NK-92 treated with Interleukin-12 subunit alpha and Interleukin-12 subunit beta, amount 100 ng/mL, for 24 hours (cell line): Measurements from ENCODE around the gene MXRA8.
A peak's percentile ranks its signal among the peaks of the same experiment; 100 is the strongest.
"Not testable (repeated sequence)": the region's sequence is repeated elsewhere in the genome, so short reads cannot be mapped to it uniquely, and the experiment has no call there.

Experiments used
- DNase-seq: peaks from one replicate; lab custom pipeline; 2025; lab: John Stamatoyannopoulos, UW

Gene MXRA8

DNA sequence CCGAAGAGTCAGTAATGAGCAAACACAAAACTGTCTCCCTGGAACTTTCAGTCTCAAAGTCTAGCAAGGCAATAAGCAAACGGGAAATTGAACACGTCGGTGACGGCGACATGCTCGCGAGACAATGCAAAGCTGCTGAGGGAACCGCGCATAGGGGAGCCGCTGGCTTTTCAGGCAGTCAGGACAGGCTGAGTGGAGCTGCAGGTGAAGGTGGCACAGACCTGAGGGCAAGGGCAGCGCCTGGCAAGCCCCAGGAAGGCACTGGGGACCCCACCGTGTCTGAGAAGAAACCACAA is 38.8 kb downstream of the MXRA8 start:
- DNase-seq = no peak

DNA sequence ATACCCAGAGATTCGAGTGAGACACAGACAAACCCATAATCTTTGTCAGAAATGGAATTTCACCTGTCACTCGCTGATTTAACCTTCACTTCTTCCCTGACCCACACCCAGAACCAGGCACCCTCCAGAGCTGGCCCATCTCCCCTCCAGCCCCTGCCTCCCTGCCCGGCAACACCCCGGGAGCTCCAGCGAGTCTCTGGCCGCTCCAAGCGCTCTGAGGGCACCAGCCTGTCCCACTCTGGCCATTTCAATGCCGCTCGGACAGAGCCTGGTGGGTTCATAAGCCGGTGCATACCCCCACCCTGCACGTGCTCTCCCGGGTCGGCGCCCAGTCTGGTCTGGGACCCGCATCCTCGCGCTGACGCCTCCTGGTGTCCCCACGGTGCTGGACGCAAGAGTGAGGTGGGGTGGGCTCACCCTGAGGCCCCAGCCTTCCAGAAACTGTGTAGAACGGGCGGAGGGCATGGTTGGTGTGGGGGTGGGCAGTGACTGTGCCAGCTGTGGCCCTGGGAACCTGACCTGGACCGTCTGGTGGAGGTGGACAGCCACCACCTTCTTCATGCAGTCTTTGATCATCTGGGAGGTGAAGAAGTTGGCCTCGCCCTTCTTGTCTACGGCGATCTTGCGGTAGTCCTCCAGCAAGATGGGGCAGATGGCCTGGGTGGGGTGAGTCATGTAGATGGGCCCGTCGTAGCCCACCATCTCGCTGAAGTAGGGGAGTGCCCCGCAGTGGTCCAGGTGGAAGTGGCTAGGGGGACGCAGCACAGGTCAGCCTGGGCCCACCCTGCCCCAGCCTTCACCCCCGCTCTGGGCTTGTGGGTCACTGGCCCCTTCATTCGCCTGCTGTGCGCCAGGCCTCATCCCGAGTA is 39.3 kb downstream of the MXRA8 start:
- DNase-seq = no peak

DNA sequence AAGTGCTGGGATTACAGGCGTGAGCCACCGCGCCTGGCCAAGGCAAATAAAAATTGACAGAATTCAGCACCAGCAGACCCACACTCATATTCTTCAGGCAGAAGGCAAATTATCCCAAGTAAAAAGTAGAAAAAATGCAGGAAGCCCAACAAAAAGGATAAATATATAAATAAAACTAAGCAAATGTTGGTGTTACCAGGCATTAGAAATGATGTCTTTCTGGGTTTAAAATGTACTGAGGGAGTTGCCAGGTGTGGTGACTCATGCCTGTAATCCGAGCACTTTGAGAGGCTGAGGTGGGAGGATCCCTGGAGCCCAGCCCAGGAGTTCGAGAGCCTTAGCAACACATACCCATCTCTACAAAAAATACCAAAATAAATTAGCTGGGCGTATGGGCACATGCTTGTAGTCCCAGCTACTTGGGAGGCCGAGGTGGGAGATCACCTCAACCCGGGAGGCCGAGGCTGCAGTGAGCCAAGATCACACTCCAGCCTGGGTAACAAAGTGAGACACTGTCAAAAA is 40.2 kb downstream of the MXRA8 start:
- no peak for DNase-seq

DNA sequence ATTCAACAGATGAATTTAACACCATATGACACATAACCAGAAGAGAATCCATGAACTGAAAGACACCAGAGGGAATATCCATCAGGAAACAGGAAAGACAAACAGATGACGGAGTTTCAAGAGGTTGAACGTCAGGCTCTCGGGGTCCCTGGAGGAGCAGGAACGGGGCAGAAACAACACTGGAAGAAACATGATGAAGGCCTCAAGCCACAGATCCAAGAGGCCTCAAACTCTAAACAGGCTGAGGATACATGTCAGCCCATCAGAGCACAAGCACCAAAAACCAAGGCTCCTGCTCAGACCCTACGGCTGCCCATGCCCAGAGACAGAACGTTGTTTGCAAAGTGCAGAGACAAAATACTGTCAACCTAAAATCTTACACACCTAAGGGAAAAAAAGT is 40.9 kb downstream of the MXRA8 start:
- no peak for DNase-seq

DNA sequence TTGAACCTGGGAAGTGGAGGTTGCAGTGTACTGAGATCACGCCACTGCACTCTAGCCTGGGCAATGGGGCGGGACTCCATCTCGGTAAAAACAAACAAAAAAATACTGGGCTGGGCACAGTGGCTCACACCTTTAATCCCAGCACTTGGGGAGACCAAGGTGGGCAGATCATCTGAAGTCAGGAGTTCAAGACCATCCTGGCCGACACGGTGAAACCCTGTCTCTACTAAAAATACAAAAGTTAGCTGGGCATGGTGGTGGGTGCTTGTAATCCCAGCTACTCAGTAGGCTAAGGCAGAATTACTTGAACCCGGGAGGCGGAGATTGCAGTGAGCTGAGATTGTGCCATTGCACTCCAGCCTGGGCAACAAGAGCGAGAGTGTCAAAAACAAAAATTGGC is 42.2 kb downstream of the MXRA8 start:
- not testable (repeated sequence) for DNase-seq

DNA sequence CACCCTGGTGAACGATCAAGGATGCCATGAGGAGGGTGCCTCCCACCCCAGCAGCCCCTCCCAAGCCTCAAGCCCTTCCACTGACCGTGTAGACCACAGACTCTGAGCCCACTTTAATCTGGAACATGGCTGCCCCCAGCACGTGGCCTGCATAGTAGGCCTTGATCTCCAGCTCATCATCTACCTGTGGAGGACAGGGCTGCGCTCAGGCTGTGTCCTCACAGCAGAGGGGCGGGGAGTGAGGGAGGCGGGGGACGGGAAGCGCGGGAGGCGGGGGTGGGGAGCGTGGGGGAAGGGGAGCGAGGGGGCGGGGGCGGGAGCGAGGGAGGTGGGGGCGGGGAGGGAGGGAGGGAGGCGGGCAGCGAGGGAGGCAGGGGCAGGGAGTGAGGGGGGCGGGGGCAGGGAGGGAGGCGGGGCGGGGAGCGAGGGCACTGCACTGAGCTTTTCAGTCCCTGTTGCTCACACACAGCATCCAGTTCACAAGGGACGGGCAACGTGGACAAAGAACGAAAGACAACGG is 42.9 kb downstream of the MXRA8 start:
- no peak for DNase-seq

DNA sequence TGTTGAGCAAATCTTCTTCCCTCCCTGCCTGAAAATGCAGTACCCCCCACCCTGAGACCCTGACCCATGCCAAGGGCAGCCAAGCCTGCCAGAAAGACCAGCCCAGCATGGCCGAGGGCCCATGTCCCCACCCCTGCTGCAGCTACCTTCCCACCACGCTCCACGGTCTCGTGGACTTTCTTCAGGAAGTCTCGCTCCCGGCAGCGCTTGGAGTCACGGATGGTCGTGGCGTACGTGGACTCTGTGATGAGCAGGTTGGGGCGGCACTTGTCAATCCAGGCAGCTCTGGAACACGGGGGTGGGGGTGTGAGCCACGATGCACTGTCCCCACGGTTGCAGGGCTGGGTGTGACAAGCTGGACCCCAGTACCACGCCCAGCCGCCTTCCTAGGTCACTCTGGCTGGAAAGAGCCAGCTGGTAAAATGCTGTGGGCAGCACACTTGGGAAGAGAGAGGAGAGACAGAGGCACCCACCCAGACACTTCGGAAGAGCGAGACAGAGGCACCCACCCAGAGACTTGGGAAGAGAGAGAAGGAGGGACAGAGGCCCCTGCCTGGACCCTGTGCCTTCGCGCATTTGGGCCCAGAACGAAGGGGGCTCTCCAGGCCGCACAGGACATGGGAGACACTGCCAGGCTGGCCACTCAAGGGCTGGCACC is 43.5 kb downstream of the MXRA8 start:
- no peak for DNase-seq

DNA sequence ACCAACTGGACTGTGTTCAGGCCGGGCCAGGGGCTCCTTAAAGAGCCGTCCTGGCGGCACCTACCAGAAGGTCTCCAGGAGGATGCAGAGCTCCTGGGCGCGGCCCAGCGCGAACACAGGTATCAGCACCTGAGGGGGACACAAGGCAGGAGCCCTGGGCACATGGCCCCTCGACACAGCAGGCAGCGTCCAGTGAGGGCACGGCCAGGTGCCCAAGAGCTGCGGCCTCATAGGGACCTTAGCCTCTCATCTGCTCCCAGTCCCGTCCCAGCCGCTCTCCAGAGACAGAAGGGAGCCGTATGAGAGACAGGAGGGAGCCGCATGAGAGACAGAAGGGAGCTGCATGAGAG is 44.1 kb downstream of the MXRA8 start:
- no peak for DNase-seq

DNA sequence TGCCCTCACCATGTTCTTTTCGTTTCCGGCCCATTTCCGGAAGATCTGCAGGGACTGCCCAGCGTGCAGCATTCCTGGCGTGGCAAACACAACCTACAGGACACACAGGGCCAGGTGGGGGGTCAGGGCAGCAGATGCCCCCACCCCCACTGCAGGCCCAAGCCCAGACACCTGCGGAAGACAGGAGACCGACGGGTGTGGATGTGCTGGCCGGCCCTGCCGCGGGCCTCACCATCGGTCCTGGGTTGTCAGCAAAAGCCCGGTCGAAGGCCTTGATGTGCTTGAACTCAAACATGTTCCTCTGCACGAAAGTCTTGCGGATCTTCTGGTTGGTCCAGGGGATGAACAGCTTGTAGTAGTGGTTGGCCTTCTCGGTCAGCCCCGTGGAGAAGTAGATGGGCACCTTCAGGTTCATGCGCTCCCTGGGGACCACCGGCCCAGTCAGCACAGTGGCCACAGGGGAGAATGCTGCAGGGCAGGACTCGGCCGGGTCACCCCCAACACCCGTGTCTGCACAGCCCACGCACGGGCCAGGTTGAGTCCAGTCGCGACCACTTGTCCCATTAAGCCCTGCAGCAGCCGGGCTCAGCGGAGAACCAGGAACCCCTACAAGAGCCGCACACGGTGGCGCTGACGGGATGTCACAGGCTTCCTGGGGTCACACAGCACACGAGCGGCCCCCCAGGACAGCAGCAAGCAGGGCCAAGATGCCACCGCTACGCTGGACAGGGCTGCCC is 44.7 kb downstream of the MXRA8 start:
- no peak for DNase-seq

DNA sequence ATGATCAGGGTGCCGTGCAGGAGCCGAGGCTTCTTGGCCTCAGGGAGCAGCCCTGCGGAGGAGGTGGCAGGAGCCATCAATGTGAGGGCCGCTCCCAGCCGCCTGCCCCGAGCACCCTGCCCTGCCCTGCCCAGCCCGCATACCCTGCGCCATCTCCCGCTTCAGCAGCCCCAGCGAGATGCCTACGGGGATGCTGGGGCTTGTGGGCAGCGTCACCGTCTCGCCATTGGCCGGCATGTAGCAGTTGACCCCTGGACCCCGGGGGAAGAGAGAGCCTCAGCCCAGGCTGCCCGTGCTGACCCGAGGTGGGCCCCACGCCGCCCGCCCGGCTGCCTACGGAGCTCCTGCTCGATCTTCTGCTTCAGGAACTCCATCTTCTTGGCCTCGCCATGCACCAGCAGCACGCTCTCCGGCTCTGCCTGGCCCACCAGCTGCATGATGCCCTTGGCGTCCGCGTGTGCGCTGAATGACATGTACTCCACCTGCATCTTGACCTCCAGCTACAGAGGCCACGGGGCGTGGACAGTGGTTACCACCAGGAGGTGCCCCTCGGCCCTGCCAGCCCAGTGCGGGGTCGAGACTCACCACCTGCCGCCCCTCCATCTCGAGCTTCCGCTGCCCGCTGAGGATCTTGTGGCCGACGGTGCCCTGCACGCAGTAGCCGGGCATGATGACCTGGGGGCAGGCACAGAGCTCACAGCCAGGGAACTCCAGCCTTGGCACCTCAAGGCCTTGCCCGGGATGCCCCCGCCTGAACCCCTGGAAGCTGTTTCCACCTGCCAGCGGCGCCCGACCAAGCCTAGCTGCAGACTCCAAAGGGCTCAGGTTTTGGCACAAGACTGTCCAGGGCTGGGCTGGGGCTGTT is 45.7 kb downstream of the MXRA8 start:
- DNase-seq = no peak

DNA sequence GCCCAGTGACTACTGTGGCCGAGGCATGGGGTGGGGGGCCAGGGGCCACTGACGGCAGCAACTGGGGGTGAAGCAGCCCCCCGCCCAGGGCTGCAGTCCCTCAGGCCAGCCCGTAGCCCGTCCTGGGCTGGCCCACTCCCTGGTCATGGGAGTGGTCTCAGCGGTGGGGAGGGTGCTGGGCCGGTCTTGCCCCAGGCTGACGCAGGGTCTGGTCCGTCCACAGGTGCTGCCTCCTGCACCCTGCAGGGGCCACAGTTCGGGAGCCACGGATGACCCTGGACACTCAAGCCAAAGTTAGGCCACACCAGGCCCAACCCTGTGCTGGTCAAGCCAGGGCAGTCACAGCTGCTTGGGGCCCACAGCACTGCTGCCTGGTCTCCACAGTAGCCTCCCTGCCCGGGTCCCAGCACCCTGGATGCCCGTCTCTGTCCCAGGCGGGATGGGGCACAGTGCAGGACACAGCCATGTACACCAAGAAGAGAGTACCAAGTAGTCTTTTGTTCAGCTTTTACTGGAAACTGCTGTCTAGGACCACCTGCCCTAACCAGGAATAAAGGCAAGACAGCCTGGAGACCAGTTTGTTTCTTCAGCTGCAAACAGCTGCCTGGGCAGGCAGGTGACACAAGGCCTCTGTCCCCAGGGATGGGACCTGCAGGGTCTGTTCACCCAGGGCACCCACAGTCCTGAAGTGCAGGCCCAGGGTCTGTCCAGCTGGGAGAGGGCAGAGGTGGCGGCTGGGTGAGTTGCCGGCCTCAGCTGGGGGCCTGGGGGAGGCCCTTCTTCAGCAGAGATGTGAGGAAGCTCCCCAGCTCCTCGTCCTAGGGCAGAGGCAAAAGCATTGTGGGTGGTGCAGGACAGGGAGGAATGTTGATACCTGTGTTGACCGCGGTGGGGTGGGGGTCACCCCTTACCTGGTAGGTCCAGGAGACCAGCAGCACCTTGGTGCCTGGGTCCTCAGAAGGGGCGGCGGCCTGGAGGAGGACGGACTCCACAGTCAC is 46.9 kb downstream of the MXRA8 start:
- no peak for DNase-seq

DNA sequence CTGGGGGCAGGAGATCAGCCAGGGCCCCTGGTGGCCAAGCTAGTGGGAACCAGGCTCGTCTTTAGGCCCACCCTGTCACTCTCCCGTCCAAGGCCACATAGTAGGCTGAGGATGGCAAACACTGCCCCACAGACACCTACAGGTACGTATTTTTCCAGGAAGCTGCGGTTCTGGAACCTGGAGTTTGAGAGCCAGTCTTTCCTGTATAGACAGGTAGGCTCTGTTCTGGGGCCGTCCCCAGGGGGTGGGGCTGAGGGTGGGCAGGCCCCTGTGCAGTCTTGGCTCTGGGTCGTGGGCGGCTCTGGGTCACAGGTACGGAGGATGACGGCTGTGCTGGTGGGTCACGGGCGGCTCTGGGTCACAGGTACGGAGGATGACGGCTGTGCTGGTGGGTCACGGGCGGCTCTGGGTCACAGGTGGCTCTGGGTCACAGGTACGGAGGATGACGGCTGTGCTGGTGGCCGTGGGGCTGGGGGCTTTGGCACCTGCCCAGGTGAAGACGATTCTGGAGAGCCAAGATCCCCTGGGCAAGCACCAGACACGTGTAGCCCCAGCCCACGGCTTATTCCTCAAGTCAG is 47.8 kb downstream of the MXRA8 start:
- DNase-seq = no peak

DNA sequence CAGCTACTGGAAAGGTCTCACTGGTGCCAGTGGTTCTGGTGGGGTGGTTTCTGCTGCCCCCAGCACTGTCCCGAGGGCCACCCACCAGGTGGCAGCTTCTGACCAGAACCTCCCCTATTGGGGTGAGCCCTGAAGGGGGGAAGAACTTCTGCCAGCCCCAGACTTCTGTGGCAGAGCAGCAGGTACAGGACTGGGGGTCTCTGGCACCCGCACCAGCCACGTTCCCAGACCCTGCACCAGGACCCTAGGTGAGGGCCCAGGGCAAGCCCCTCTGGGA is 48.3 kb downstream of the MXRA8 start:
- DNase-seq = no peak

DNA sequence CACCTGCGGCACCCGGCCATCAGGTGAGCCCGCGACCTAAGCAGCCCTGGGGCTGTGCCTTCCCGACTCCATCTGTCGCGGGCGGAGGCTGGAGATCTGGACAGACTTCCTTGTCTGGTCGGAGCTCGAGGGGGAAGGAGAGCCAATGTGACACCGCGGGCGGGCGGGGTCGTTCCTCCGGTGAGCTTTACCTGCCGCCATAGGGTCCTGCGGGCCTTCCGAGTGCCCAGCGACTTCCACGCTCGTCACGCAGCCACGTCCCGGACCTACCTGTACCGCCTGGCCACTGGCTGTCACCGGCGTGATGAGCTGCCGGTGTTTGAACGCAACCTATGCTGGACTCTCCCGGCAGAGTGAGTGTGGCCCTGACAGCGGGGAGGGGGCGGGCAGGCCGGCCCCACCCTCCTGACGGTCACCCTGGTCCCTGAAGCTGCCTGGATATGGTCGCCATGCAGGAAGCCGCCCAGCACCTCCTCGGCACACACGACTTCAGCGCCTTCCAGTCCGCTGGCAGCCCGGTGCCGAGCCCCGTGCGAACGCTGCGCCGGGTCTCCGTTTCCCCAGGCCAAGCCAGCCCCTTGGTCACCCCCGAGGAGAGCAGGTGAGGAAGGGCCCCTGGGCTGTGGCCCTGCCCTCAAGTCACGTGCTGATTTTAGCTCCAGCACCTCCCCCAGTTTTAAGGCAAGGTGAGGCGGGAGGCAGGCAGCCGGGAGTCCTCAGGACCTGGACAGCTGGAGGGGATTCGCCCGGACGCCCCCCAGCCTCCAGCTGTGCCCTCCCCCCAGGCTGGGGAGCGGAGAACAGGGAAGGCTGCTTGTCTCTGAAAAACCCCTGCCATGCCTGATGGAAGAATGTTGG is 48.9 kb downstream of the MXRA8 start:
- DNase-seq = no peak

DNA sequence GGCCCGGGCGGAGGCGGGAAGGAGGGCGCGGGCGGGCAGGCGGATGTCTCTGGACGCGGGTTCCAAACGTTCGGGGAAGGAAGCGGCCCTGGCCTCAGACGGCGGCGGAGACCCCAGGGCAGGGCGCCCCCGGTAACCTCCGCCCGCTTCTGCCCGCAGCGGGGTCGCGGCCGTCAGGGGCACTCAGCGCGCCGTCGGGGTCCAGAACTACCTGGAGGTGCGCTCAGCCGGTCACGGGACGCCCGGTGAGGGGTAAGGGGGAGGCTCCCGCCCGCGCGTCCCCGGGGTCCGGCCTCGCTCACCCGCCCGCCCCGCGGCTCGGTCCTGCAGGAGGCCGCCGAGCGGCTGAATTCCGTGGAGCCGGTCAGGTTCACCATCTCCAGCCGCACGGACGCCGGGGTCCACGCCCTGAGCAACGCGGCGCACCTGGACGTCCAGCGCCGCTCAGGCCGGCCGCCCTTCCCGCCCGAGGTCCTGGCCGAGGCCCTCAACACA is 49.6 kb downstream of the MXRA8 start:
- DNase-seq = peak; percentile 62

DNA sequence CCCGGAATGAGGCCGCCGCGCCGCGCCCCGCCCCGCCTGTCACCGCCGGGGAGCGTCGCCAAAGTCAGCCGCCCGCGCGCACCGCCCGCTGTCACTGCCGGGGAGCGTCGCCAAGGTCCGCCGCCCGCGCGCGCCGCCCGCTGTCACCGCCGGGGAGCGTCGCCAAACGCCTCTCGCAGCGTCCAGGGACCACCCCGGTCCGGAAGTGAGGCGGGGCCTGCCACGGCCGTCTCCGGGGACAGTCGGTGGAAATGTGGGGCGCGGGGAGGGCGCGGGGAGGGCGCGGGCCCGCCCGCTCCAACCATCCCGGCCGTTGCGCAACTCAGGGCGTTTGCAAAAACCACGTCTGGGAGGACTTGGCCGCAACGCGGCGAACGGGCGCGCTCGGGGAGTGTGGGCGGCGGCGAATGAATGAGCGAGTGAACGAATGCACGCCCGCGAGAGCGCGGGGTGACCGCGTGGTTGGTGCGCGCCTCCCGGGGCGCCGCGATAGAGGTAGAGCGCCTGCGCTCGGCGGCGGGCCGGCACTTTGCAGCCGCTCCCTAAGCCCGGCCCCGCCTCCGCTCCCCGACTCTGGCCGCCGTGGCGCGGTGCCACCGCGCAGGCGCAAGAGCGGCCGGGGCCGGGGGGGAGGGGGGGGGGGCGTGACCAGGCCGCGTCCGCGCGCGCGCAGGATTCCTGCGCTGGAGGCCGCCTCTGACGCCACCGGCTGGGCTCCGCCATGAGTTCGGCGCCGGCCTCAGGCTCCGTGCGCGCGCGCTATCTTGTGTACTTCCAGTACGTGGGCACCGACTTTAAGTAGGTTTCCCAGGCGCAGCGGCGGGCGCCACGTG is 50.2 kb downstream of the MXRA8 start, which contains the start of the genes ACAP3 and PUSL1:
TSS of gene ACAP3 (minus strand) at position 8 of the 833 bp plus-strand sequence. CDS start 115 bp downstream, outside the sequence.
TSS of gene PUSL1 (plus strand) at position 675 of the 833 bp plus-strand sequence. CDS start at position 722, 47 bp downstream.
- DNase-seq = peak; percentile 93

DNA sequence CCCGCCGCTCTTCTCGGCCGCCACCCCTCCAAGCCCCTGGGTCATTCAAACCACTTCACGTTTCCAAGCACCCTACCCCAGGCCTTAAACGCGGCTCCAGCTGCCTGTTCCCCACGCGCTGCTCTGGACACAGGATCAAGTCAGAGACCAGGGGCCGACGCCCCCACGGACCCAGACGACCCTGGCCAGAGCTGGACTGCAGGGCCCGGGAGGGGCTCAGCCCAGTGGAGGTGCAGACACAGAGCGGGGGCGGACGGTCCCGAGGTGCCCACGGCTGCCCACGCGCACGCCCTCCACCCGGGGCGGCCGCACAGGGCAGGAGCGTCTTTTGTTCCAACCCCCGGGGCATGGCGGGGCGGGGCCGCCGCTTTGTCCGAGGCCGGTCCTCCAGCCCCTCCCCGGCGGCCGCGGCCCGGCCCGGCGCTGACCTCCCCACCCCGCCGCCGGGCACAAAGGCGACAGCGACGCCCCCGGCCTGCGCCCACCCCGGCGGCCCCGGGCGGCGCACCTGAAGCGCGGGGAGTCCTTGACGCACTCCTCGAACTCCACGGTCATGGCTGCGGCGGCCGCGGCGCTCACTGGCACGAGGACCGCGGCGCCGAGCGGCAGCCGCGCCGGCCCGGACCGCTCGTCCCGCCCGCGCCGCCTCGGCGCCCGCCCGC is 51.0 kb downstream of the MXRA8 start:
- DNase-seq = no peak
